Heart left ventricle (tissue), 13 donors: ENCODE results near the gene EWSR1.

Experiments used
- CTCF ChIP-seq, 12 donors: fragments of 200-600 bp; sonication (generic) in 4 of 12; IDR thresholded peaks; one replicate each; pipeline versions ENCODE4 v1.5.0 to v1.8.0; 2018 to 2022; ENCODE audit warnings: antibody characterized with exemption in 12 of 12, mild to moderate bottlenecking in 5 of 12
- POLR2A ChIP-seq, 2 donors: fragments of 450-650 bp; IDR thresholded peaks; one replicate each; pipeline ENCODE4 v1.6.1; 2017; ENCODE audit warnings: antibody characterized with exemption in 2 of 2, mild to moderate bottlenecking in 2 of 2, moderate library complexity in 2 of 2
- donor health status: ischemic (EF 13 %, LVEDD 7.1; RV severe dilation, severe dysfunction).
- donor health status: DM: no; HTN: yes; CAD: no.
- donor health status: DM: no; HTN: no; CAD: no.
- donor health status: ischemic (EF 25% LVEDD 6.9; RV normal size, moderate dysfunction).
- donor health status: ischemic (EF 25% LVEDD 5.7; RV mildly dilated, moderate dysfunction).
- donor health status: ischemic (EF 35%, LVEDD 5.7; RV mildly dilated, moderate dysfunction).
- donor health status: nonischemic (EF 11% LVEDD 7.7; RV severe dilation, severe dysfunction).
- donor health status: DM: yes; HTN: yes; CAD: no.
- donor health status: PGD.
- donor health status: ischemic (EF 29% LVEDD 5.4; RV normal size, mild dysfunction).
- donor health status: nonischemic (EF 23%, LVEDD 6.1; RV moderate dilation, normal function).

GRCh38 chr22:29260031-29260560, 8.0 kb upstream of the EWSR1 start:
- no peak for TF ChIP-seq CTCF (IDR thresholded peaks at IDR 0.05)
- no peak for TF ChIP-seq POLR2A (IDR thresholded peaks at IDR 0.05)
